Cardiac fibroblast (primary cell): ENCODE results near the gene PPFIA2.
A peak's percentile ranks its signal among the peaks of the same experiment; 100 is the strongest.
"Not testable (repeated sequence)": the region's sequence is repeated elsewhere in the genome, so short reads cannot be mapped to it uniquely, and the experiment has no call there.

Experiments
- DNase-seq, 2 donors: peaks; one replicate each; pipeline versions ENCODE4 v3.0.0 to v3.0.0-alpha.2; 2010; ENCODE audit warnings: low read depth in 2 of 2
- H3K4me3 ChIP-seq, 2 donors: replicated peaks in 1 of 2; 1 replicate in 1 of 2; 2 replicates in 1 of 2; pipeline ENCODE4 v1.5.1; 2011; ENCODE audit warnings: low read depth in 2 of 2, low read length in 2 of 2, mild to moderate bottlenecking in 2 of 2, moderate library complexity in 1 of 2
- TF ChIP-seq, protein P1 (sequence below): IDR thresholded peaks from one replicate; pipeline ENCODE4 v1.5.1; 2011; ENCODE audit warnings: low read depth, mild to moderate bottlenecking, low read length, inconsistent platforms

PPFIA2 gene

DNA sequence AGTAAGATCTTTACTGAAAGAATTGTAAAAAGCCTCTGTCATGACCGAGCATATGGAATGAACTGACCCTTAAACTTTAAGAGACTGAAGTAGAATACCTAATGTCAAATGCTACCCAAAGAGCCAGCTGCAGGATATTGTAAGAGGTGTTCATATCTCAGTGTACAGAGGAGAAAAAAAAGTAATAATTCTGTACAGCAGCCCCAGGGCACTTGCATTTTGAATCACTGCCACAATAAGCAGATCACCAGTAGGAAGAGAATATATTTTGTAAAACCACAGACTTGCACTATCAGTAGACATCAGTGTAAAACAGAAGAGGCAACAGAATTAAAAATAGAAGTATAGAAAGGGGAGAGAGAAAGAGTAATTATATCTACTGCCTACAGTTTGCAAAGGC lies 162.6 kb downstream of the PPFIA2 start:
- DNase-seq: no peak
- H3K4me3 ChIP-seq: no peak overlapping the region
- TF ChIP-seq, protein P1, sequence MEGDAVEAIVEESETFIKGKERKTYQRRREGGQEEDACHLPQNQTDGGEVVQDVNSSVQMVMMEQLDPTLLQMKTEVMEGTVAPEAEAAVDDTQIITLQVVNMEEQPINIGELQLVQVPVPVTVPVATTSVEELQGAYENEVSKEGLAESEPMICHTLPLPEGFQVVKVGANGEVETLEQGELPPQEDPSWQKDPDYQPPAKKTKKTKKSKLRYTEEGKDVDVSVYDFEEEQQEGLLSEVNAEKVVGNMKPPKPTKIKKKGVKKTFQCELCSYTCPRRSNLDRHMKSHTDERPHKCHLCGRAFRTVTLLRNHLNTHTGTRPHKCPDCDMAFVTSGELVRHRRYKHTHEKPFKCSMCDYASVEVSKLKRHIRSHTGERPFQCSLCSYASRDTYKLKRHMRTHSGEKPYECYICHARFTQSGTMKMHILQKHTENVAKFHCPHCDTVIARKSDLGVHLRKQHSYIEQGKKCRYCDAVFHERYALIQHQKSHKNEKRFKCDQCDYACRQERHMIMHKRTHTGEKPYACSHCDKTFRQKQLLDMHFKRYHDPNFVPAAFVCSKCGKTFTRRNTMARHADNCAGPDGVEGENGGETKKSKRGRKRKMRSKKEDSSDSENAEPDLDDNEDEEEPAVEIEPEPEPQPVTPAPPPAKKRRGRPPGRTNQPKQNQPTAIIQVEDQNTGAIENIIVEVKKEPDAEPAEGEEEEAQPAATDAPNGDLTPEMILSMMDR: no peak

DNA sequence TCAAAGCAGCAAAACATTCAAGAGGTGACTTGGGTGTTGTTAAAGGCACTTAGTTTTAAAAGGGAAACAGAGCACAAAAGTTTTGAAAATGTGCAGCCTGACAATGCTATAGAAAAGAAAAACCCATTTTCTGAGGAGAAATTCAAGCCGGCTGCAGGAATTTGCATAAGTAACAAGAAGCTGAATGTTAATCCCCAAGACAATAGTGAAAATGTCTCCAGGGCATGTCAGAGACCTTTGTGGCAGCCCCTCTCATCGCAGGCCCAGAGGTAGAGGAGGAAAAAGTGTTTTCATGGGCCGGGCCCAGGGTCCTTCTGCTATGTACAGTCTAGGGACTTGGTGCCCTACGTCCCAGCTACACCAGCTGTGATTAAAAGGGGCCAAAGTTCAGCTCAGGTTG lies 167.9 kb downstream of the PPFIA2 start:
- H3K4me3 ChIP-seq: no peak overlapping the region
- TF ChIP-seq, protein P1: no peak
- DNase-seq: no peak

DNA sequence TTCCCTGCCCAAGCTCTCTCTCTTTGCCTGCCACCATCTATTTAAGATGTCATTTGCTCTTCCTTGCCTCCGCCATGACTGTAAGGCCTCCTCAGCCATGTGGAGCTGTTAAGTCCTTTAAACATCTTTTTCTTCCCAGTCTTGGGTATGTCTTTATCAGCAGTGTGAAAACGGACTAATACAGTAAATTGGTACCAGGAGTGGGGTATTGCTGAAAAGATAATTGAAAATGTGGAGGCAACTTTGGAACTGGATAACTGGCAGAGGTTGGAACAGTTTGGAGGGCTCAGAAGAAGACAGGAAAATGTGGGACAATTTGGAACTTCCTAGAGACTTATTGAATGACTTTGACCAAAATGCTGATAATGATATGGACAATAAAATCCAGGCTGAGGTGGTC lies 168.4 kb downstream of the PPFIA2 start:
- DNase-seq, H3K4me3 ChIP-seq: not testable (repeated sequence)

DNA sequence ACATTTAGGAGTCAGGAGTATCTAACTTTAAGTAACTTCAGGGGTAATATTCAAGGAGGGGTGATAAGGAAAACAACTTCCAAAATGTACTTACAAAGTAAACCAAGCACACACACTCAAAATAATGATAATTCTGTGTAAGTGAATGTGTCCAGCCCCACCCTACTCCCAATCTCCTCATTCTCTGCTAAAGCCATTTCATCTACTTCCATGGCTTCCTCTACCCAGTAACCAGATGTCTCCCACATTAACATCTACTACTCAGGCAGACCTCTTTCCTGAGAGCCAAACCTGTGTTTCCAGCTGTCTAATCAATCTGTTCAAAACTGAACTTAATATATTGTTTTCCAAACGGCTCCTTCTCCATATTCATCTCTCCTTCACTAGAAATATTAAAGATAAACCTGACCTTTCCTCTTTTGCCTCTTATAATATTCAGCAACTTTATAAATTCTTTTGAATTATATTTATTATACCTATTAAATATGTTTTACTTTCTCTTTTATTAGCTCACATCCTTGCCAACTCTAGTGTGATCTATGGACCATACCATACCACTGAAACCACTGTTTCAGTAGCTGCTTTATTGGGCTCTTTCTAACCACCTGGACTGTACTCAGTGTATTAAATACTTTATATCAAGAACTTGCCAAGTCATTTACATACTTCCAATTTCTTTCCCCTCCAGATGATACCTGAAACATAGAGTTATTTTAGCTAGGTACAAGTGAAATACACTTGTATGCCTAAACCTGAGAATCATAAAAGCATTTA lies 170.7 kb downstream of the PPFIA2 start:
- H3K4me3 ChIP-seq: no peak overlapping the region
- TF ChIP-seq, protein P1: no peak
- DNase-seq: no peak

DNA sequence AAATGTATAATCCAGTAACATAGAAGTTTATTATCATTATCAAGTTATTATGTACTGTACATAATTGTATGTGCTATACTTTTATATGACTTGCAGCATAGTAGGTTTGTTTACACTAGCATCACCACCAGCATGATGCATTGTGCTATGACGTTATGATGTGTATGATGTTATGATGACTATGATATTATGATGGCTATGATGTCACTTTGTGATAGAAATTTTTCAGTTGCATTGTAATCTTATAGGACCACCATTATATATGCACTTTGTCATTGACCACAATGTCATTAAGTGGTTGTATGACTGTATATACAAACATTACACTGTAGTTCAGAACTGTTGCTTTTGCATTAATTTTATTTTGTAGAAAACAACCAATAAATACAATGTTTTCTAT lies 173.4 kb downstream of the PPFIA2 start:
- H3K4me3 ChIP-seq: no peak overlapping the region
- no peak for DNase-seq
- TF ChIP-seq, protein P1: no peak

DNA sequence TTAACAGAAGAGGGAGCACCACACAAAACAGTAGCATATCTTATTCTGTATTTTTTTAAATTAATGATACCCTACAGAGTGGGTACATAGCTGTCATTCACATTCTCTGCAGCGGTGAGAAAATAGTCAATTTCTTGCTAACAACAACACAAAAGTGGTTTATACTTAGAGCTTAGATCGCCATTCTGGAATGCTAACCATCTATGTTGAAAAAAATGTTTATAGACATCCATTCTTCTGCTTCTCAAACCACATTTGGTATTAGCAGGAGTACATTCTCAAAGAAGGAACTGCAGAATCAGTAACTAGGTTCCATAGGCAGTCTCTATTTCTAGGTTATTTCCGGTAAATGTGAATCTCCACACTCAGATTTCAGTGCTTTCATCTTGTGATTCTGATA lies 185.9 kb downstream of the PPFIA2 start:
- H3K4me3 ChIP-seq: no peak overlapping the region
- DNase-seq: peak; percentile 3 to 6
- TF ChIP-seq, protein P1: no peak

DNA sequence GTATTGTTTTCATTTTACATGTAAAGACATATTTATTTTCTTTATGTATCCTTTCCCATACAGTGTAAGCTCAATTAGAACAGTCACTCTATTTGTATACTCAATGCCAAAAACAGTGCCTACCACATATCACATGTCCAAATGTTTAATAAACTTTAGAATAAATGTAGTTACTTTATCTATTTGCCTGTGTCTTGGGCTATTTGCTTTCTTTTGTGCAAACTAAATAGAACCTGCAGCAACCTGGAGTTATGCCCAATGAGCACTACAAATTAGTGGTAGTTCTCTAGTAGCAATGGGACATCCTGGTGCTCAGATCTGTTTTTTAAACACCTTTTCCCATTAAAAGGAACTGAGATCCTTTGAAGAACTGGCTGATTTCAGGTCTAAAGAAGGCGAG lies 186.7 kb downstream of the PPFIA2 start:
- no peak overlapping the region for H3K4me3 ChIP-seq
- DNase-seq: no peak
- TF ChIP-seq, protein P1: no peak
